ENCODE measurements around the gene SLC16A14. TPM values are rescaled to one million over a fixed set of nuclear protein-coding genes. Genes with fewer than 3 reads are reported as not detected.
A peak's percentile ranks its signal among the peaks of the same experiment; 100 is the strongest.

The SLC16A14 gene
- total and polyA plus RNA-seq, 8 donors: 0.15 to 2.3 (median 0.59) TPM

DNA sequence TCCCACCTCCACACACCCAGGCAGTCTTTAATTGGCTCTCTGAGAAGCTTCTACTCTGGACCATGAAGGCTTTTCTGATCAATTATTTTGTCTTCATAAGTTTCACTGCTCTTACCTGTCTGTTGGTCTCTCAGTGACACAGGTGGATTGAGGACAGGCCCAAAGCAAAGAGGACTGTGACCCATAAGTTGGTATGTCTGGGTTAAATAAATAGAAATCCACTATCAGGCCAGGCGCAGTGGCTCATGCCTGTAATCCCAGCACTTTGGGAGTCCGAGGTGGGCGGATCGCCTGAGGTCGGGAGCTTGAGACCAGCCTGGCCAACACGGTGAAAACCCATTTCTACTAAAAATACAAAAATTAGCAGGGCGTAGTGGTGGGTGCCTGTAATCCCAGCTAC lies 2.7 kb upstream of the SLC16A14 start:
- 86 to 89% methylated on average over 7 of the region's 7 CpGs for WGBS, 2 donors
- TF ChIP-seq, protein P1, sequence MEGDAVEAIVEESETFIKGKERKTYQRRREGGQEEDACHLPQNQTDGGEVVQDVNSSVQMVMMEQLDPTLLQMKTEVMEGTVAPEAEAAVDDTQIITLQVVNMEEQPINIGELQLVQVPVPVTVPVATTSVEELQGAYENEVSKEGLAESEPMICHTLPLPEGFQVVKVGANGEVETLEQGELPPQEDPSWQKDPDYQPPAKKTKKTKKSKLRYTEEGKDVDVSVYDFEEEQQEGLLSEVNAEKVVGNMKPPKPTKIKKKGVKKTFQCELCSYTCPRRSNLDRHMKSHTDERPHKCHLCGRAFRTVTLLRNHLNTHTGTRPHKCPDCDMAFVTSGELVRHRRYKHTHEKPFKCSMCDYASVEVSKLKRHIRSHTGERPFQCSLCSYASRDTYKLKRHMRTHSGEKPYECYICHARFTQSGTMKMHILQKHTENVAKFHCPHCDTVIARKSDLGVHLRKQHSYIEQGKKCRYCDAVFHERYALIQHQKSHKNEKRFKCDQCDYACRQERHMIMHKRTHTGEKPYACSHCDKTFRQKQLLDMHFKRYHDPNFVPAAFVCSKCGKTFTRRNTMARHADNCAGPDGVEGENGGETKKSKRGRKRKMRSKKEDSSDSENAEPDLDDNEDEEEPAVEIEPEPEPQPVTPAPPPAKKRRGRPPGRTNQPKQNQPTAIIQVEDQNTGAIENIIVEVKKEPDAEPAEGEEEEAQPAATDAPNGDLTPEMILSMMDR (IDR thresholded peaks at IDR 0.05): no peak
- ATAC-seq: no peak
- intact Hi-C loops (cut with DNase I): no loop called here
- Histone ChIP-seq H3K36me3 (no peaks in the 10 kb centered on the region), H3K9me3 (no peaks in the 10 kb centered on the region), H3K27ac (no peak overlapping the region), H3K4me3 (no peak overlapping the region), H3K27me3 (no peaks in the 10 kb centered on the region), H3K4me1 (no peaks in the 10 kb centered on the region)
- FAIRE-seq: no peak
- no peak for DNase-seq

DNA sequence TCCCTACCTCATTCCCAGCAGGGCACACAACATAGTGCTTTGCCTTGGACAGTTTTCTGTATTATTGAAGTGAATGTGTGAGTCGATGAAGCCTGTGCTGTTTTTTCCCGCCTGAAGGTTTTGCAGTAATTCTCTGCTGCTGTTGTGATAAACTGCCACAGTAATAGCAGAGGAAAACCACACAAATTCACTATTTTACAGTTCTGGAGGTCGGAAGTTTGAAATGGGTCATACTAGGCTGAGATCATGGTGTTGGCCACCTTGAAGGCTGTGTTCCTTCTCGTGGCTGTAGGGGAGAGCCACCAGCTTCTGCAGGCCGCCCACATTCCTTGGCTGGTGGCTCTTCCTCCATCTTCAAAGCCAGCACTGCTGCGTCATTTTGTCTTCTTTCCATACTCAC lies 678 bp upstream of the SLC16A14 start:
- H3K27me3 ChIP-seq: no peaks in the 10 kb centered on the region
- no peak for DNase-seq
- H3K9me3 ChIP-seq: no peaks in the 10 kb centered on the region
- no peaks in the 10 kb centered on the region for H3K36me3 ChIP-seq
- TF ChIP-seq, protein P1 (IDR thresholded peaks at IDR 0.05): no peak
- FAIRE-seq: no peak
- intact Hi-C loops (cut with DNase I): no loop called here
- no peak overlapping the region for H3K4me3 ChIP-seq
- H3K4me1 ChIP-seq: no peaks in the 10 kb centered on the region
- 88 to 89% methylated on average over 6 of the region's 6 CpGs for WGBS, 2 donors
- ATAC-seq: no peak
- H3K27ac ChIP-seq: no peak overlapping the region

DNA sequence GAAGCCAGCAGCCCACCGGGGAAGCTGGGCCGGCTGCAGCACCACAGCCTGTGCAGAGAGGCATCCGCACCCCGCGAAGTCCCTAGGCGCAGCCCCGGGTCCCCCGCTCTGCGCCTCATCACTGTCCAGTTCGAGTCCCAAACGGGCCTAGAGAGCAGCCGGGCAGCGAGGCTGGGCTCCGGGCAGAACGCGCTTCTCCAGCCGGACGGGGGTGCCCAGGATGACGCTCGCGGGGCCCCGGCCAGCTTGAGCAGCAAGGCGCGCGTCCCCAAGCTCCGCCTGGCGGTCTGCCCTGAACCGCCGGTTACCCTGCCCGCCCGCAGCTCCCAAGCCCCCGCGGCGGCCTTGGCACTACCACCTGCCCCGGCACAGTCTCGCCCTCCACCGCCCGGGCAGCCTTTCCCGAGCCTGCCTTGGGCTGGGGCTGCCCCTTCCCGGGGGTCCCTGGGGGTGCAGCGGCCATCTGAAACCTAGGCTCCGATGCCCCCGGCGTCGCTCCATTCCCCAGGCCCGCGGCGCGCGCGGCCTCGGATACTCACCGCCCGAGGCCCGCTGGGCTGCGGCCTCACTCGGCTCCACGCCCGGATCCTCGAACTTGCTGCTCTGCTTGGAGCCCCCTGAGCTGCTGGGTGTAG lies 591 bp downstream of the SLC16A14 start:
- DNase-seq (peak; percentile 20 to 81 (median 39)), FAIRE-seq (no peak)

DNA sequence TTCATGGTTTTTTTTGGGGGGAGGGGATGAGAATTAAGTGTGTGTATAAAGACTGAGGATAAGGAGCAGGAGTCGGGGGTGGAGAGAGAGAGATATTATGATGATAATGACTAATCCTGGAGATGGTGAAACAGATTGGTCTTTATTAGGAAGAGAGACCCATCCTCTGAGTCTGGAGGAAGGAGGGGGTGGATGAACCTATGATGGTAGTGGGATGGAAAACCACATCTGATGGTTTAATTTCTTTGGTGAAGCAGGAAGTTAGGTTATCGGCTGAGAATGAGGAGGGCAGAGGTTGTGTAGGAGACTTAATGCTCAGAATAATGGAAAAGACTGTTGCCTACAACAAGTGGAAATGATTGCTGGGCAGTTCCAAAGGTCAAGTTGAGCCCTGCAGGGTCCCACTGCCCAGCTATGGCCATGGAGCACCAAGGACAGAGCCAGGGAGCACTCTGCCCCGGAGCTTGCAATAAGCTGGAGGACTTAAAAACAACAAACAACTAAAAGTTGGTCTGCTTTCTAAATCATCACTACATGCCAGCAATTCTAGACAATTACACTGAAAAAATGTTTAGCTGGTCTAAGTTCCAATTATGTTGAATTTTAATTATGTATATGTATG lies 7.9 kb downstream of the SLC16A14 start:
- Histone ChIP-seq H3K4me1 (no peaks in the 10 kb centered on the region), H3K27me3 (no peaks in the 10 kb centered on the region), H3K4me3 (no peak overlapping the region), H3K27ac (no peak overlapping the region), H3K36me3 (no peaks in the 10 kb centered on the region), H3K9me3 (no peaks in the 10 kb centered on the region)
- no peak for FAIRE-seq
- no peak for ATAC-seq
- intact Hi-C loops (cut with DNase I): no loop called here
- 86 to 92% methylated on average over 3 of the region's 3 CpGs for WGBS, 2 donors
- TF ChIP-seq, protein P1 (IDR thresholded peaks at IDR 0.05): no peak
- DNase-seq: no peak

More for the DNA sequence above, 591 bp downstream of the SLC16A14 start:
- peak; percentile 57 to 69 (median 64) for ATAC-seq
- peak overlapping the region; percentile 42 to 55 (median 48) for H3K4me3 ChIP-seq
- TF ChIP-seq, protein P1 (IDR thresholded peaks at IDR 0.05): no peak
- intact Hi-C loops (cut with DNase I): no loop called here
- no peaks in the 10 kb centered on the region for H3K9me3 ChIP-seq
- no peaks in the 10 kb centered on the region for H3K27me3 ChIP-seq
- H3K4me1 ChIP-seq: no peaks in the 10 kb centered on the region
- peak overlapping the region in 2 of 4 donors; percentile 34 to 44 for H3K27ac ChIP-seq
- WGBS, 2 donors: 0% methylated on average over 56 to 60 of the region's 60 CpGs
- no peaks in the 10 kb centered on the region for H3K36me3 ChIP-seq
